Mammary epithelial cell (primary cell): ENCODE data around the gene FTSJ3.
"Not testable (repeated sequence)": the region's sequence is repeated elsewhere in the genome, so short reads cannot be mapped to it uniquely, and the experiment has no call there.

ENCODE experiments used
- CTCF ChIP-seq, 2 donors: IDR thresholded peaks in 1 of 2; conservative IDR thresholded peaks in 1 of 2; 2 replicates each; pipeline ENCODE4 v1.5.1; 2011 to 2012; ENCODE audit warnings: inconsistent platforms in 2 of 2, low read length in 2 of 2, mild to moderate bottlenecking in 2 of 2, control low read depth in 1 of 2, low read depth in 1 of 2; ENCODE audit not compliant: insufficient read depth in 1 of 2; ENCODE audit errors: extremely low read depth in 1 of 2
- EZH2 ChIP-seq: IDR thresholded peaks from 2 replicates; pipeline ENCODE4 v1.6.1; 2012; ENCODE audit warnings: low read length, inconsistent platforms, borderline replicate concordance

- peak; percentile 3 to 29 for TF ChIP-seq CTCF (conservative IDR thresholded peaks at IDR 0.05 in 1 of 2, IDR thresholded peaks at IDR 0.05 in 1 of 2; ENCODE audit: extremely low read depth in 1 of 2, insufficient read depth in 1 of 2, low read depth in 1 of 2, low read length in 2 of 2)
- not testable (repeated sequence) for TF ChIP-seq EZH2
Observed at GRCh38 chr17:63869491-63870291, 42.2 kb upstream of the FTSJ3 start.
